HepG2 (cell line): ENCODE results near the gene KIF17. TPM values are rescaled to one million over a fixed set of nuclear protein-coding genes. Genes with fewer than 3 reads are reported as not detected.
A peak's percentile ranks its signal among the peaks of the same experiment; 100 is the strongest.

Source experiments
- AGO2 ChIP-seq: fragments of 200-400 bp; formaldehyde crosslinking; optimal IDR thresholded peaks from 2 replicates; pipeline ENCODE3; 2017; ENCODE audit warnings: mild to moderate bottlenecking, low read depth, low read length, moderate library complexity
- CBX2 ChIP-seq, 2 experiments: fragments of 200-600 bp in 1 of 2; sonication (generic); formaldehyde crosslinking in 1 of 2; IDR thresholded peaks; 2 replicates each; pipeline versions ENCODE4 v1.7.0 to v1.8.1; 2018 to 2022; ENCODE audit warnings: low read depth in 2 of 2, low read length in 1 of 2, mild to moderate bottlenecking in 1 of 2, missing genetic modification reagents in 1 of 2
- EP300 ChIP-seq, 3 experiments: sonication (generic) in 1 of 3; formaldehyde crosslinking in 1 of 3; IDR thresholded peaks; 2 replicates each; pipeline versions ENCODE4 v1.5.1 to v1.6.1; 2011 to 2020; ENCODE audit warnings: low read depth in 2 of 3, low read length in 2 of 3, borderline replicate concordance in 1 of 3, improper control_type of control experiment in 1 of 3, mild to moderate bottlenecking in 1 of 3, missing genetic modification reagents in 1 of 3, moderate library complexity in 1 of 3
- FOXO4 ChIP-seq: sonication (generic); formaldehyde crosslinking; conservative IDR thresholded peaks from 2 replicates; pipeline ENCODE4 v1.8.1; 2023; ENCODE audit warnings: missing genetic modification reagents
- MZF1 ChIP-seq: sonication (generic); formaldehyde crosslinking; IDR thresholded peaks from 2 replicates; pipeline ENCODE4 v1.8.1; 2023; ENCODE audit warnings: mild to moderate bottlenecking, missing genetic modification reagents, borderline replicate concordance
- SMARCE1 ChIP-seq: fragments of 450-650 bp; IDR thresholded peaks from 2 replicates; pipeline ENCODE4 v1.6.1; 2017; ENCODE audit warnings: borderline replicate concordance
- TFDP1 ChIP-seq: IDR thresholded peaks from 2 replicates; pipeline ENCODE4 v1.6.1; 2016; ENCODE audit warnings: missing compliant biosample characterization, missing genetic modification reagents, borderline replicate concordance
- ZBTB21 ChIP-seq: sonication (generic); formaldehyde crosslinking; IDR thresholded peaks from 2 replicates; pipeline ENCODE4 v1.4.0; 2020; ENCODE audit warnings: missing genetic modification reagents
- ZNF761 ChIP-seq: sonication (generic); formaldehyde crosslinking; conservative IDR thresholded peaks from 2 replicates; pipeline ENCODE4 v1.4.0; 2020; ENCODE audit warnings: mild to moderate bottlenecking, missing genetic modification reagents
- ZNF891 ChIP-seq: sonication (generic); formaldehyde crosslinking; IDR thresholded peaks from 2 replicates; pipeline ENCODE4 v1.5.0; 2020; ENCODE audit warnings: mild to moderate bottlenecking, missing genetic modification reagents
- polyA plus RNA-seq, 8 experiments: library from polyadenylated mRNA; depleted of rRNA in 3 of 8; stranded (reverse) in 7 of 8; unstranded in 1 of 8; fragments of >200 nt; fragmentation: Illumina TruSeq in 4 of 8; extraction: Trizol in 4 of 8; gene quantifications; 2 replicates each; pipeline versions ENCODE4 v1.2.1 to v1.2.3, GENCODE V29; 2011 to 2016; ENCODE audit warnings: low read depth in 4 of 8, missing spikeins in 1 of 8, mixed read lengths in 1 of 8; ENCODE audit not compliant: insufficient read depth in 1 of 8
- total RNA-seq, 5 experiments: library from RNA; depleted of rRNA; stranded (reverse); fragments of >200 nt; fragmentation: Illumina TruSeq; extraction: Trizol; gene quantifications; 2 replicates each; pipeline ENCODE4 v1.2.3, GENCODE V29; 2016; ENCODE audit warnings: low read depth in 1 of 5
- TF ChIP-seq, protein P1 (sequence below): sonication (generic); formaldehyde crosslinking; IDR thresholded peaks from 2 replicates; pipeline ENCODE4 v1.5.0; 2020; ENCODE audit warnings: mild to moderate bottlenecking, missing genetic modification reagents, moderate library complexity
- TF ChIP-seq, protein P2 (sequence below): sonication (generic); formaldehyde crosslinking; IDR thresholded peaks from 2 replicates; pipeline ENCODE4 v1.4.0; 2020; ENCODE audit warnings: missing genetic modification reagents
- TF ChIP-seq, protein P3 (sequence below): sonication (generic); formaldehyde crosslinking; conservative IDR thresholded peaks from 2 replicates; pipeline ENCODE4 v1.5.0; 2020; ENCODE audit warnings: missing genetic modification reagents
- TF ChIP-seq, protein P4 (sequence below): IDR thresholded peaks from 2 replicates; pipeline ENCODE4 v1.6.1; 2016; ENCODE audit warnings: low read depth

Gene KIF17
- total and polyA plus RNA-seq, 2 of the 13 experiments (the other 11 are each of a cell fraction or from before 2014, with no cell fraction given): 0.24 to 0.44 TPM

GRCh38 chr1:20732588-20733359 lies 15.0 kb upstream of the KIF17 start, which contains the start of gene SH2D5 (continued):
- peak; percentile 42 to 58; a peak in 3 of 4 replicates for TF ChIP-seq EP300 (IDR thresholded peaks at IDR 0.05; ENCODE audit: low read depth in 2 of 2, low read length in 2 of 2)
- TF ChIP-seq EP300 (CRISPR knock-in tag; IDR thresholded peaks at IDR 0.05; ENCODE audit: borderline replicate concordance): peak; percentile 63
- TF ChIP-seq CBX2 (IDR thresholded peaks at IDR 0.05; ENCODE audit: low read depth, low read length): no peak
- no peak for TF ChIP-seq CBX2 (CRISPR knock-in tag; IDR thresholded peaks at IDR 0.05; ENCODE audit: low read depth)
- TF ChIP-seq TFDP1 (CRISPR knock-in tag): peak; percentile 82; the same call in 1 of the 2 replicates
- no peak for TF ChIP-seq FOXO4 (CRISPR knock-in tag)
- TF ChIP-seq, protein P1, sequence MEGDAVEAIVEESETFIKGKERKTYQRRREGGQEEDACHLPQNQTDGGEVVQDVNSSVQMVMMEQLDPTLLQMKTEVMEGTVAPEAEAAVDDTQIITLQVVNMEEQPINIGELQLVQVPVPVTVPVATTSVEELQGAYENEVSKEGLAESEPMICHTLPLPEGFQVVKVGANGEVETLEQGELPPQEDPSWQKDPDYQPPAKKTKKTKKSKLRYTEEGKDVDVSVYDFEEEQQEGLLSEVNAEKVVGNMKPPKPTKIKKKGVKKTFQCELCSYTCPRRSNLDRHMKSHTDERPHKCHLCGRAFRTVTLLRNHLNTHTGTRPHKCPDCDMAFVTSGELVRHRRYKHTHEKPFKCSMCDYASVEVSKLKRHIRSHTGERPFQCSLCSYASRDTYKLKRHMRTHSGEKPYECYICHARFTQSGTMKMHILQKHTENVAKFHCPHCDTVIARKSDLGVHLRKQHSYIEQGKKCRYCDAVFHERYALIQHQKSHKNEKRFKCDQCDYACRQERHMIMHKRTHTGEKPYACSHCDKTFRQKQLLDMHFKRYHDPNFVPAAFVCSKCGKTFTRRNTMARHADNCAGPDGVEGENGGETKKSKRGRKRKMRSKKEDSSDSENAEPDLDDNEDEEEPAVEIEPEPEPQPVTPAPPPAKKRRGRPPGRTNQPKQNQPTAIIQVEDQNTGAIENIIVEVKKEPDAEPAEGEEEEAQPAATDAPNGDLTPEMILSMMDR (CRISPR knock-in tag): peak; percentile 49
- no peak for TF ChIP-seq SMARCE1
- TF ChIP-seq ZNF761 (CRISPR knock-in tag): no peak
- 0 out of 2 replicates have a peak, but pooled peaks have one; percentile 54 for TF ChIP-seq MZF1 (CRISPR knock-in tag)
- TF ChIP-seq ZNF891: peak; percentile 54; the same call in 1 of the 2 replicates
- TF ChIP-seq, protein P2, sequence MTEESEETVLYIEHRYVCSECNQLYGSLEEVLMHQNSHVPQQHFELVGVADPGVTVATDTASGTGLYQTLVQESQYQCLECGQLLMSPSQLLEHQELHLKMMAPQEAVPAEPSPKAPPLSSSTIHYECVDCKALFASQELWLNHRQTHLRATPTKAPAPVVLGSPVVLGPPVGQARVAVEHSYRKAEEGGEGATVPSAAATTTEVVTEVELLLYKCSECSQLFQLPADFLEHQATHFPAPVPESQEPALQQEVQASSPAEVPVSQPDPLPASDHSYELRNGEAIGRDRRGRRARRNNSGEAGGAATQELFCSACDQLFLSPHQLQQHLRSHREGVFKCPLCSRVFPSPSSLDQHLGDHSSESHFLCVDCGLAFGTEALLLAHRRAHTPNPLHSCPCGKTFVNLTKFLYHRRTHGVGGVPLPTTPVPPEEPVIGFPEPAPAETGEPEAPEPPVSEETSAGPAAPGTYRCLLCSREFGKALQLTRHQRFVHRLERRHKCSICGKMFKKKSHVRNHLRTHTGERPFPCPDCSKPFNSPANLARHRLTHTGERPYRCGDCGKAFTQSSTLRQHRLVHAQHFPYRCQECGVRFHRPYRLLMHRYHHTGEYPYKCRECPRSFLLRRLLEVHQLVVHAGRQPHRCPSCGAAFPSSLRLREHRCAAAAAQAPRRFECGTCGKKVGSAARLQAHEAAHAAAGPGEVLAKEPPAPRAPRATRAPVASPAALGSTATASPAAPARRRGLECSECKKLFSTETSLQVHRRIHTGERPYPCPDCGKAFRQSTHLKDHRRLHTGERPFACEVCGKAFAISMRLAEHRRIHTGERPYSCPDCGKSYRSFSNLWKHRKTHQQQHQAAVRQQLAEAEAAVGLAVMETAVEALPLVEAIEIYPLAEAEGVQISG (CRISPR knock-in tag): peak; percentile 33; the same call in 1 of the 2 replicates
- peak; percentile 58 for TF ChIP-seq AGO2
- TF ChIP-seq, protein P3, sequence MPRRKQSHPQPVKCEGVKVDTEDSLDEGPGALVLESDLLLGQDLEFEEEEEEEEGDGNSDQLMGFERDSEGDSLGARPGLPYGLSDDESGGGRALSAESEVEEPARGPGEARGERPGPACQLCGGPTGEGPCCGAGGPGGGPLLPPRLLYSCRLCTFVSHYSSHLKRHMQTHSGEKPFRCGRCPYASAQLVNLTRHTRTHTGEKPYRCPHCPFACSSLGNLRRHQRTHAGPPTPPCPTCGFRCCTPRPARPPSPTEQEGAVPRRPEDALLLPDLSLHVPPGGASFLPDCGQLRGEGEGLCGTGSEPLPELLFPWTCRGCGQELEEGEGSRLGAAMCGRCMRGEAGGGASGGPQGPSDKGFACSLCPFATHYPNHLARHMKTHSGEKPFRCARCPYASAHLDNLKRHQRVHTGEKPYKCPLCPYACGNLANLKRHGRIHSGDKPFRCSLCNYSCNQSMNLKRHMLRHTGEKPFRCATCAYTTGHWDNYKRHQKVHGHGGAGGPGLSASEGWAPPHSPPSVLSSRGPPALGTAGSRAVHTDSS: no peak
- TF ChIP-seq, protein P4, sequence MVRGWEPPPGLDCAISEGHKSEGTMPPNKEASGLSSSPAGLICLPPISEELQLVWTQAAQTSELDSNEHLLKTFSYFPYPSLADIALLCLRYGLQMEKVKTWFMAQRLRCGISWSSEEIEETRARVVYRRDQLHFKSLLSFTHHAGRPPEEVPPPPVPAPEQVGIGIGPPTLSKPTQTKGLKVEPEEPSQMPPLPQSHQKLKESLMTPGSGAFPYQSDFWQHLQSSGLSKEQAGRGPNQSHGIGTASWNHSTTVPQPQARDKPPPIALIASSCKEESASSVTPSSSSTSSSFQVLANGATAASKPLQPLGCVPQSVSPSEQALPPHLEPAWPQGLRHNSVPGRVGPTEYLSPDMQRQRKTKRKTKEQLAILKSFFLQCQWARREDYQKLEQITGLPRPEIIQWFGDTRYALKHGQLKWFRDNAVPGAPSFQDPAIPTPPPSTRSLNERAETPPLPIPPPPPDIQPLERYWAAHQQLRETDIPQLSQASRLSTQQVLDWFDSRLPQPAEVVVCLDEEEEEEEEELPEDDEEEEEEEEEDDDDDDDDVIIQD: 0 out of 2 replicates have a peak, but pooled peaks have one; percentile 28
- no peak for TF ChIP-seq ZBTB21 (CRISPR knock-in tag)
